Psoas muscle (tissue), 8 donors: Measurements from ENCODE around the gene CLC. TPM values are rescaled to one million over a fixed set of nuclear protein-coding genes. Genes with fewer than 3 reads are reported as not detected.

Experiments used
- ATAC-seq, 4 donors: fragments of 200-7000 bp; cut with Tn5 transposase; one replicate each; pipeline ENCODE4 v1.9.1; 2020; ENCODE audit warnings: moderate library complexity in 3 of 4, mild to moderate bottlenecking in 2 of 4
- DNase-seq, 2 donors: peaks; one replicate each; pipeline ENCODE4 v3.0.0-alpha.2; 2020
- H3K27ac ChIP-seq: fragments of 200-600 bp; one replicate; pipeline ENCODE4 v1.8.0; 2022
- H3K27me3 ChIP-seq, 3 donors: fragments of 200-600 bp in 1 of 3; one replicate each; pipeline versions ENCODE4 v1.6.1 to v1.8.0; 2013 to 2022; ENCODE audit warnings: low read length in 2 of 3, mild to moderate bottlenecking in 2 of 3, moderate library complexity in 1 of 3; ENCODE audit not compliant: insufficient read depth in 3 of 3
- H3K36me3 ChIP-seq, 2 donors: fragments of 200-600 bp in 1 of 2; one replicate each; pipeline versions ENCODE4 v1.6.1 to v1.8.0; 2013 to 2022; ENCODE audit warnings: low read depth in 1 of 2, mild to moderate bottlenecking in 1 of 2, moderate library complexity in 1 of 2; ENCODE audit not compliant: insufficient read depth in 1 of 2
- H3K4me1 ChIP-seq: fragments of 200-600 bp; one replicate; pipeline ENCODE4 v1.8.0; 2022
- H3K4me3 ChIP-seq: fragments of 200-600 bp; one replicate; pipeline ENCODE4 v1.8.0; 2022; ENCODE audit warnings: mild to moderate bottlenecking
- H3K9me3 ChIP-seq: fragments of 200-600 bp; one replicate; pipeline ENCODE4 v1.8.0; 2022
- CTCF ChIP-seq: fragments of 200-600 bp; IDR thresholded peaks from one replicate; pipeline ENCODE4 v1.8.0; 2022; ENCODE audit warnings: antibody characterized with exemption
- WGBS, 3 donors: extraction: QIAGEN DNeasy Blood & Tissue Kit; methylation state at CpG; one replicate each; pipeline versions ENCODE4 v1.1.6 to v1.1.7; 2013; 5-methylcytosine and 5-hydroxymethylcytosine counted together
- intact Hi-C, 2 donors: fragments of 100-400 bp; cut with DNase I; formaldehyde crosslinking; loops; one replicate each; pipeline versions ENCODE4 v1.11.0 to v1.14.2; 2022
- long read RNA-seq, 2 donors: library from polyadenylated mRNA; unstranded; transcript quantifications; one replicate each; pipeline ENCODE4 v2.0.0, GENCODE V29; 2021
- polyA plus RNA-seq, 3 donors: library from polyadenylated mRNA; stranded (reverse); fragments of 200-250 nt; gene quantifications; one replicate each; pipeline ENCODE4 v1.2.3, GENCODE V29; 2013
- total RNA-seq, 4 donors: library from RNA; stranded (reverse); fragmentation: NEBNext Ultra II Directional in 2 of 4; extraction: Animal tissue kit (Norgen Biotek cat#: 25700) in 2 of 4; gene quantifications; one replicate each; pipeline versions ENCODE4 v1.2.1 to v1.2.4, GENCODE V29; 2021 to 2023
- donor health status: healthy with polysubstance abuse.
- donor health status: DM: no; HTN: no; CAD: no; lungs with moderate emphysema.
- donor health status: Bipolar disorder and iron deficiency.
- donor health status: healthy.
- donor health status: DM: yes; HTN: yes; CAD: no.
- donor health status: DM: no; HTN: no; CAD: no.
- donor health status: DM: no; HTN: no; CAD: no.
- donor health status: DM: yes; HTN: yes; CAD: no.

Gene CLC
- under 1 TPM in 1 of 4 donors, not detected in 3; 0.59 TPM for total RNA-seq
- polyA plus RNA-seq, result not detected
- long read RNA-seq, donor 1, result 0 reads
- long read RNA-seq, donor 2, result 0 reads

- peaks cover 0 to 5% (median 0%) of the 10 kb centered on the region in 3 donors for H3K27me3 ChIP-seq
- H3K4me3 ChIP-seq, result no peak within 1 kb of the TSS
- WGBS, 3 donors, result 31 to 54% (median 44%) methylated on average over 3 of the region's 3 CpGs
- H3K4me1 ChIP-seq, result no peaks in the 10 kb centered on the region
- ATAC-seq, result no peak
- no peak for DNase-seq
- H3K27ac ChIP-seq, result no peak within 1 kb of the TSS
- intact Hi-C loops, result no loop called here
- no peaks in the 10 kb centered on the region for H3K9me3 ChIP-seq
- TF ChIP-seq CTCF, result no peak
- H3K36me3 ChIP-seq, result no peaks in the 10 kb centered on the region
These were observed at the start of gene CLC for GRCh38 chr19:39737891-39738290. Gene CLC, minus strand, starts transcription at chr19:39738029. Its CDS starts 77 bp downstream, at chr19:39737952.

DNA sequence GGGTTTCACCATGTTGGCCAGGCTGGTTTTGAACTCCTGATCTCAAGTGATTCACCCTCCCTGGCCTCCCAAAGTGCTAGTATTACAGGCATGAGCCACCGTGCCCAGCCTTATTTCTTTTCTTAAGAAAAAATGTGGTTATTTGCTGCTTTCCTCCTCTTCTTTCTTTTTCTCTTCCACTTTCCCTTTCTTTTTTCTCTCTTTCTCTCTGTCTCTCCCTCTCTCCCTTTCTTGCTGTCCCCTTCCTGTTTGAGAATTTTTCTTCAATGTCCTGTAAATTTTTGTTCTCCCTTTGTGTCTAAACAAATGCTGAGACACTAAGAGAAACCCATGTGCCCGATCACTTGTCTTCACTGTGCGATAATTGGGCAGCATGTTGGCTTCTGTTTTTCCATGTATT is 43.1 kb upstream of the CLC start:
- Histone ChIP-seq H3K27me3 (peaks cover 0 to 7% (median 1%) of the 10 kb centered on the region in 3 donors), H3K9me3 (no peaks in the 10 kb centered on the region), H3K27ac (no peak overlapping the region), H3K4me1 (no peaks in the 10 kb centered on the region), H3K4me3 (no peak overlapping the region), H3K36me3 (no peaks in the 10 kb centered on the region)
- DNase-seq (no peak), ATAC-seq (no peak)
- TF ChIP-seq CTCF, result no peak
- WGBS, 3 donors, result 81 to 89% (median 81%) methylated on average over 3 of the region's 3 CpGs
- intact Hi-C loops, result no loop called here

- WGBS, 3 donors, result 69 to 83% (median 71%) methylated on average over 4 of the region's 4 CpGs
- ATAC-seq (no peak), DNase-seq (no peak)
- Histone ChIP-seq H3K27ac (no peak within 1 kb of the TSS), H3K27me3 (peaks cover 0 to 1% (median 0%) of the 10 kb centered on the region in 3 donors), H3K4me3 (no peak within 1 kb of the TSS), H3K9me3 (no peaks in the 10 kb centered on the region), H3K4me1 (no peaks in the 10 kb centered on the region), H3K36me3 (no peaks in the 10 kb centered on the region)
- intact Hi-C loops, result no loop called here
- TF ChIP-seq CTCF, result no peak
These were observed 40.9 kb upstream of the CLC start, which contains the start of gene LEUTX for GRCh38 chr19:39778763-39779162. Gene LEUTX, plus strand, starts transcription at chr19:39778854. Its CDS starts 67 bp downstream, at chr19:39778921.

DNA sequence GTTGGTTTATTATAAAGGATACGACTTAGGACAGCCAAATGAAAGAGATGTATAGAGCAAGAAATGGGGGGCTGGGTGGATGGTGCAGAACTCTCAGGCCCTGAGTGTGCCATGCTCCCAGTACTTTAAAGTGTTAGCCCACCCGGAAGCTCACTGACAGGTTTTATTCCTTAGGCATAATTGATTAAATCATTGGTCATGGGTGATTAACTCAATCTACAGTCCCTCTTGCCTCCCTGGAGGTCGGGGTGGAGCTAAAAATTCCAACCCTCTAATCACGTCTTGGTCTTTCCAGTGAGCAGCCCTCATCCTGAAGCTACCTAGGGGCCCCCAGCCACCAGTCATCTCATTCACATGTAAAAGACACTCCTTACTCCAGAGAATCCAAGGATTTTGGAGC is 31.0 kb upstream of the CLC start:
- H3K27ac ChIP-seq, result no peak overlapping the region
- DNase-seq (no peak), ATAC-seq (no peak)
- no peak overlapping the region for H3K4me3 ChIP-seq
- intact Hi-C loops, result loop anchor here (5.0 kb wide), 2 partner anchors 86 to 96 kb away; no protein-coding TSS in a partner anchor
- TF ChIP-seq CTCF, result no peak
- H3K36me3 ChIP-seq, result no peaks in the 10 kb centered on the region
- peaks cover 6% of the 10 kb centered on the region for H3K9me3 ChIP-seq
- no peaks in the 10 kb centered on the region for H3K4me1 ChIP-seq
- WGBS, 3 donors, result 39 to 48% (median 42%) methylated on average over 4 of the region's 4 CpGs
- H3K27me3 ChIP-seq, result peaks cover 0 to 2% (median 0%) of the 10 kb centered on the region in 3 donors

DNA sequence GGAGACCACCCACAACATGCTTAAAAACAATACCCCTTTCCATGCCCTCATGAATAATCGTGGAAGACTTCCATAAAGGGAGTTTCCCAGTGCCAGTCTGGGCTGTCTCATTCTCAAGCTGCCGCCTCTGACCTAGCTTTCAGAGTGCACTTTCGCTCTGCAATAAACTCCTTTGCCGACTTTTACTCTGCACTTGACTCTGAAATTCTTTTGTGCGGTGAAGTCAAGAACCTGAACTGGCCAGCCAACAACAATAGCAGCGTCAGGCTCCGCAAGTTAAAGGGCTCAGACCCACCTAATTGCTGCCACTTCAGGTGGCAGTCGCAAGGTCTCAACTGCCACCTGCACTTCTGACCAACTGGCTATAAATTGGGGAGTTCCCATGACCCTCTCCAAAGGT is 30.5 kb upstream of the CLC start:
- Histone ChIP-seq H3K27ac (no peak overlapping the region), H3K27me3 (peaks cover 0 to 2% (median 0%) of the 10 kb centered on the region in 3 donors), H3K9me3 (peaks cover 6% of the 10 kb centered on the region), H3K4me1 (no peaks in the 10 kb centered on the region), H3K36me3 (no peaks in the 10 kb centered on the region), H3K4me3 (no peak overlapping the region)
- intact Hi-C loops, result loop anchor here (5.0 kb wide), 2 partner anchors 86 to 96 kb away; no protein-coding TSS in a partner anchor
- ATAC-seq (no peak), DNase-seq (no peak)
- no peak for TF ChIP-seq CTCF
- 65 to 76% (median 70%) methylated on average over 8 of the region's 8 CpGs for WGBS, 3 donors
